OCI-LY7 (cell line): Measurements from ENCODE around the gene CXCL10.

Experiments
- CTCF ChIP-seq: fragments of 200-600 bp; sonication (generic); conservative IDR thresholded peaks from 2 replicates; pipeline ENCODE4 v1.5.1; 2014; ENCODE audit warnings: mild to moderate bottlenecking, antibody characterized with exemption, low read length, moderate library complexity, mixed read lengths
- EZH2phosphoT487 ChIP-seq: fragments of 200-600 bp; sonication (generic); IDR thresholded peaks from 2 replicates; pipeline ENCODE4 v1.6.1; 2018; ENCODE audit warnings: low read depth, borderline replicate concordance, mild to moderate bottlenecking, mixed run types, antibody characterized with exemption, low read length, moderate library complexity, mixed read lengths

GRCh38 chr4:76016393-76016792 lies 6.9 kb downstream of the CXCL10 start:
- TF ChIP-seq CTCF (no peak), EZH2phosphoT487 (no peak)
